H1 (cell line): ENCODE measurements around the gene SIGLEC14. TPM values are rescaled to one million over a fixed set of nuclear protein-coding genes. Genes with fewer than 3 reads are reported as not detected.

Experiments
- CTCF ChIA-PET: fragments of 300-600 bp; sonication (Branson Sonifier 250); formaldehyde crosslinking; loops from one replicate; lab custom pipeline; 2021; ENCODE audit not compliant: partially characterized antibody; lab: Charles Lee
- POLR2A ChIA-PET: fragments of 300-600 bp; sonication (Branson Sonifier 250); formaldehyde crosslinking; loops from one replicate; lab custom pipeline; 2021; ENCODE audit warnings: inconsistent platforms; ENCODE audit not compliant: partially characterized antibody; lab: Charles Lee
- DNase-seq, 2 experiments: peaks; one replicate each; pipeline versions ENCODE4 v3.0.0 to v3.0.0-alpha.2; 2010 to 2022; ENCODE audit warnings: low spot score in 2 of 2, low read depth in 1 of 2, mixed read lengths in 1 of 2
- FAIRE-seq: peaks from 2 replicates; lab custom pipeline; 2011; peaks lifted over from hg19 to GRCh38; lab: Jason Lieb, UNC
- H2AFZ ChIP-seq: 2 replicates; pipeline ENCODE4 v1.8.1; 2012; ENCODE audit warnings: low read length, inconsistent platforms
- H2AK5ac ChIP-seq: 2 replicates; pipeline ENCODE4 v1.6.1; 2013; ENCODE audit warnings: low read depth, low read length
- H2BK120ac ChIP-seq: replicated peaks from 2 replicates; pipeline ENCODE3; 2013; ENCODE audit warnings: low read depth, low read length, inconsistent platforms
- H2BK12ac ChIP-seq: 2 replicates; pipeline ENCODE4 v1.6.1; 2013; ENCODE audit warnings: low read depth, low read length
- H2BK15ac ChIP-seq: 2 replicates; pipeline ENCODE4 v1.6.1; 2013; ENCODE audit warnings: low read length
- H2BK20ac ChIP-seq: 2 replicates; pipeline ENCODE4 v1.6.1; 2013; ENCODE audit warnings: low read length
- H2BK5ac ChIP-seq: 2 replicates; pipeline ENCODE4 v1.6.1; 2013; ENCODE audit warnings: low read depth, low read length
- H3K14ac ChIP-seq: 2 replicates; pipeline ENCODE4 v1.6.1; 2013; ENCODE audit warnings: inconsistent platforms; ENCODE audit not compliant: insufficient read length
- H3K18ac ChIP-seq: 2 replicates; pipeline ENCODE4 v1.6.1; 2013; ENCODE audit warnings: low read length; ENCODE audit errors: extremely low read depth
- H3K23ac ChIP-seq: 2 replicates; pipeline ENCODE4 v1.6.1; 2013; ENCODE audit warnings: inconsistent platforms; ENCODE audit not compliant: insufficient read length
- H3K23me2 ChIP-seq: 2 replicates; pipeline ENCODE4 v1.6.1; 2013; ENCODE audit warnings: low read depth, low read length
- H3K27ac ChIP-seq: 2 replicates; pipeline ENCODE4 v1.6.1; 2011; ENCODE audit warnings: low read depth, low read length, inconsistent platforms
- H3K27me3 ChIP-seq, 4 experiments: replicated peaks in 1 of 4; 1 replicate in 1 of 4; 2 replicates in 3 of 4; pipeline versions ENCODE4 v1.6.1 to v1.8.1; 2011 to 2013; ENCODE audit warnings: low read length in 3 of 4, mild to moderate bottlenecking in 3 of 4, inconsistent platforms in 2 of 4, mixed read lengths in 2 of 4, moderate library complexity in 1 of 4; ENCODE audit not compliant: control insufficient read depth in 3 of 4, insufficient read depth in 3 of 4; ENCODE audit errors: extremely low read depth in 1 of 4
- H3K36me3 ChIP-seq, 4 experiments: 2 replicates each; pipeline versions ENCODE4 v1.6.1 to v1.8.1; 2011 to 2013; ENCODE audit warnings: mild to moderate bottlenecking in 4 of 4, low read length in 3 of 4, moderate library complexity in 2 of 4, control low read depth in 1 of 4, inconsistent platforms in 1 of 4; ENCODE audit not compliant: insufficient read depth in 4 of 4, control insufficient read depth in 2 of 4
- H3K4ac ChIP-seq: replicated peaks from 2 replicates; pipeline ENCODE3; 2013; ENCODE audit warnings: low read length, low read depth, mixed read lengths, inconsistent platforms; ENCODE audit not compliant: insufficient read length
- H3K4me1 ChIP-seq, 4 experiments: replicated peaks in 1 of 4; 1 replicate in 1 of 4; 2 replicates in 3 of 4; pipeline versions ENCODE4 v1.6.1 to v1.8.1; 2011 to 2013; ENCODE audit warnings: low read length in 3 of 4, inconsistent platforms in 2 of 4, mixed read lengths in 1 of 4; ENCODE audit not compliant: insufficient read depth in 4 of 4, control insufficient read depth in 3 of 4
- H3K4me2 ChIP-seq, 2 experiments: 2 replicates each; pipeline versions ENCODE4 v1.6.1 to v1.8.1; 2011 to 2013; ENCODE audit warnings: low read depth in 2 of 2, low read length in 2 of 2, control low read depth in 1 of 2, inconsistent platforms in 1 of 2, mild to moderate bottlenecking in 1 of 2; ENCODE audit not compliant: insufficient read depth in 1 of 2
- H3K4me3 ChIP-seq, 4 experiments: fragments of 200-600, 300-600 bp in 1 of 4; sonication (generic), shearing (Covaris generic), sonication (Bioruptor Twin) in 1 of 4; 2 replicates each; pipeline versions ENCODE4 v1.5.1 to v1.8.1; 2011 to 2016; ENCODE audit warnings: low read length in 4 of 4, low read depth in 3 of 4, control low read depth in 2 of 4, inconsistent platforms in 2 of 4, mild to moderate bottlenecking in 2 of 4, mixed read lengths in 1 of 4, moderate library complexity in 1 of 4; ENCODE audit not compliant: insufficient read depth in 2 of 4; ENCODE audit errors: extremely low read depth in 1 of 4
- H3K56ac ChIP-seq: replicated peaks from 2 replicates; pipeline ENCODE3; 2013; ENCODE audit warnings: low read depth, mild to moderate bottlenecking, mixed read lengths, low read length, inconsistent platforms; ENCODE audit not compliant: insufficient read length
- H3K79me1 ChIP-seq: 2 replicates; pipeline ENCODE4 v1.6.1; 2013; ENCODE audit warnings: low read depth, low read length, control low read depth
- H3K79me2 ChIP-seq, 2 experiments: 2 replicates each; pipeline versions ENCODE4 v1.6.1 to v1.8.1; 2012 to 2013; ENCODE audit warnings: low read length in 2 of 2, mild to moderate bottlenecking in 2 of 2, inconsistent platforms in 1 of 2; ENCODE audit not compliant: insufficient read depth in 2 of 2, control insufficient read depth in 1 of 2
- H3K9ac ChIP-seq, 4 experiments: replicated peaks in 1 of 4; 1 replicate in 1 of 4; 2 replicates in 3 of 4; pipeline versions ENCODE4 v1.6.1 to v1.8.1; 2011 to 2013; ENCODE audit warnings: low read depth in 3 of 4, low read length in 3 of 4, control low read depth in 2 of 4, mild to moderate bottlenecking in 2 of 4, moderate library complexity in 2 of 4, inconsistent platforms in 1 of 4; ENCODE audit errors: extremely low read depth in 1 of 4
- H3K9me3 ChIP-seq, 2 experiments: 2 replicates each; pipeline versions ENCODE4 v1.6.1 to v1.8.1; 2012 to 2013; ENCODE audit warnings: mild to moderate bottlenecking in 2 of 2, moderate library complexity in 2 of 2, control low read depth in 1 of 2, inconsistent platforms in 1 of 2, low read depth in 1 of 2, low read length in 1 of 2, mixed read lengths in 1 of 2; ENCODE audit not compliant: insufficient read depth in 2 of 2
- H4K20me1 ChIP-seq, 2 experiments: replicated peaks in 1 of 2; 2 replicates each; pipeline versions ENCODE3 to v1.8.1; 2011 to 2013; ENCODE audit warnings: inconsistent platforms in 2 of 2, low read length in 2 of 2, mild to moderate bottlenecking in 1 of 2; ENCODE audit not compliant: insufficient read depth in 2 of 2, control insufficient read depth in 1 of 2
- H4K5ac ChIP-seq: 2 replicates; pipeline ENCODE4 v1.6.1; 2013; ENCODE audit warnings: low read length, low read depth, mixed read lengths, inconsistent platforms; ENCODE audit not compliant: insufficient read length
- H4K8ac ChIP-seq: 2 replicates; pipeline ENCODE4 v1.8.0; 2013; ENCODE audit warnings: mild to moderate bottlenecking, moderate library complexity, low read length, inconsistent platforms; ENCODE audit not compliant: insufficient read depth; ENCODE audit errors: extremely low read depth
- H4K91ac ChIP-seq: replicated peaks from 2 replicates; pipeline ENCODE3; 2013; ENCODE audit warnings: low read length, mixed read lengths, inconsistent platforms; ENCODE audit not compliant: insufficient read length
- BRCA1 ChIP-seq: IDR thresholded peaks from 2 replicates; pipeline ENCODE4 v1.6.1; 2012; ENCODE audit warnings: low read depth, low read length, improper control_type of control experiment
- CHD1 ChIP-seq: IDR thresholded peaks from 2 replicates; pipeline ENCODE4 v1.6.1; 2012; ENCODE audit warnings: low read depth, low read length, improper control_type of control experiment
- EGR1 ChIP-seq: IDR thresholded peaks from 2 replicates; pipeline ENCODE4 v1.6.1; 2011; ENCODE audit warnings: low read depth, low read length, borderline replicate concordance
- GTF2F1 ChIP-seq: IDR thresholded peaks from 2 replicates; pipeline ENCODE4 v1.6.1; 2012; ENCODE audit warnings: low read depth, low read length, improper control_type of control experiment, borderline replicate concordance
- POU5F1 ChIP-seq: IDR thresholded peaks from 2 replicates; pipeline ENCODE4 v1.6.1; 2011; ENCODE audit warnings: low read depth, mild to moderate bottlenecking, low read length, moderate library complexity
- SIN3A ChIP-seq, 2 experiments: IDR thresholded peaks in 1 of 2; conservative IDR thresholded peaks in 1 of 2; 2 replicates each; pipeline ENCODE4 v1.6.1; 2011 to 2012; ENCODE audit warnings: low read length in 2 of 2, improper control_type of control experiment in 1 of 2, low read depth in 1 of 2, mild to moderate bottlenecking in 1 of 2
- WGBS, 2 experiments: shearing (Covaris generic) in 1 of 2; methylation state at CpG; one replicate each; pipeline versions ENCODE4 v1.1.6 to v1.1.7; 2013 to 2015; ENCODE audit warnings: low lambda C conversion rate in 2 of 2, mixed read lengths in 2 of 2, inconsistent platforms in 1 of 2, low coverage in 1 of 2, missing lambda C conversion rate in 1 of 2; ENCODE audit not compliant: insufficient replicate concordance in 2 of 2, insufficient coverage in 1 of 2, insufficient read length in 1 of 2; ENCODE audit errors: extremely low coverage in 1 of 2, missing lambda C conversion rate in 1 of 2; 5-methylcytosine and 5-hydroxymethylcytosine counted together
- polyA plus RNA-seq, 7 experiments: library from polyadenylated mRNA; depleted of rRNA in 3 of 7; stranded (reverse) in 5 of 7; unstranded in 2 of 7; fragments of >200 nt in 5 of 7; fragments of 200-250 nt in 2 of 7; gene quantifications; 1 replicate in 5 of 7; 2 replicates in 1 of 7; 4 replicates in 1 of 7; pipeline versions ENCODE4 v1.2.1 to v1.2.3, GENCODE V29; 2011 to 2013; ENCODE audit warnings: missing spikeins in 2 of 7, mixed read lengths in 2 of 7
- total RNA-seq: library from RNA; stranded (reverse); fragmentation: NEBNext Ultra II Directional; extraction: Animal tissue kit (Norgen Biotek cat#: 25700); gene quantifications from 2 replicates; pipeline ENCODE4 v1.2.1, GENCODE V29; 2021

Gene SIGLEC14
- total and polyA plus RNA-seq, 2 of the 8 experiments (the other 6 are each of a cell fraction or from before 2014, with no cell fraction given) = not detected

DNA sequence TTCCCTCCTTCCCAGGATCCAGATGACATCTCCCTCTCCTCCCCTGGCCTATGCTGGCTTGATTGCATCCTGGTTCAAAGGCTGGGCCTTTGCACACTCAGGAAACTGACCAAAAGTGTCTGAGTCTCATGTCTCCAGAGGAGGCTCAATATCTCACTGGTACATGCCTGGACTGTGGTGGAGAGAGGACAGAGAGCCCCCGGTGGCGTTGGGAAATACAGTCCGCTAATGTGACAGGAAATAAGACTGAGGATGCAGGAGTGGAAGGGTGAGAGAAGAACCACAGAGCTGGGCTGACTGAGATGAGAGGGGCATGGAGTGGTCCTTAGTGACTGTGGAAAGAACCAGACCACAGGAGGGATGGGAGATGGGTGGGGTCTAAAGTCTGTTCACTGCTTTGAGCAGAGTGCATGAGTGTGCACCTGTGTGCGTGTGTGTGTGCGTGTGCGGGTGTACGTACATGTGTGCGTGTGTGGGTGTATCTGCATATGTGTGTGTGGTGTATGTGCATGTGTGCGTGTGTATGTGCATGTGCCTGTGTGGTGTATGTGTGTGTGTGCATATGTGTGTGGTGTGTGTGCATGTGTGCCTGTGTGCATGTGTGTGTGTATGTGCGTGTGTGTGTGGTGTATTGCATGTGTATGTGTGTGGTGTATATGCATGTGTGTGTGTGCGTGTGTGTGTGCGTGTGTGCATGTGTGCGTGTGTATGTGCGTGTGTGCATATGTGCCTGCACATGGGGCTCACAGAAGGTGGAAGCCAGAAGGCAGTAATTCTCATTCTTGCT lies 18.3 kb downstream of the SIGLEC14 start:
- CTCF ChIA-PET = interaction anchor here (0.7 to 1.6 kb wide), 2 partner anchors 155 kb away, joined by 3 to 4 read pairs; no protein-coding TSS in a partner anchor
- Histone ChIP-seq H3K18ac (no peak overlapping the region), H4K20me1 (peaks cover 0 to 3% of the 10 kb centered on the region in 2 experiments), H3K79me1 (no peaks in the 10 kb centered on the region), H3K79me2 (no peaks in the 10 kb centered on the region), H2BK20ac (0 out of 2 replicates have a peak overlapping the region, but pooled peaks have one; percentile 10), H4K8ac (no peak overlapping the region), H3K9me3 (peaks cover 53 to 71% of the 10 kb centered on the region in 2 experiments), H2BK5ac (no peak overlapping the region; the same call in 1 of the 2 replicates), H3K27me3 (no peaks in the 10 kb centered on the region), H2BK15ac (no peak overlapping the region), H3K4ac (no peak overlapping the region), H3K9ac (no peak overlapping the region), H3K56ac (no peak overlapping the region), H3K4me1 (no peaks in the 10 kb centered on the region), H3K27ac (no peak overlapping the region), H4K5ac (no peak overlapping the region), H3K4me3 (peak overlapping the region in 1 of 4 experiments; percentile 3; a peak in 1 of 8 replicates), H3K14ac (no peak overlapping the region), H2BK12ac (no peak overlapping the region), H2AK5ac (no peak overlapping the region), H3K36me3 (peaks cover 0 to 4% (median 0%) of the 10 kb centered on the region in 4 experiments; a peak in 2 of 8 replicates), H3K23ac (no peak overlapping the region), H2AFZ (no peak overlapping the region), H4K91ac (no peak overlapping the region), H3K4me2 (no peak overlapping the region), H3K23me2 (no peaks in the 10 kb centered on the region; the same call in 1 of the 2 replicates), H2BK120ac (no peak overlapping the region)
- DNase-seq (no peak), FAIRE-seq (no peak)
- WGBS, 2 experiments = 88% methylated on average over 14 of the region's 14 CpGs; no CpG with 5 or more reads in 1 of the 2 experiments
- TF ChIP-seq POU5F1 = no peak
- TF ChIP-seq BRCA1 = no peak
- TF ChIP-seq GTF2F1 = no peak
- TF ChIP-seq CHD1 = no peak
- no peak for TF ChIP-seq SIN3A (conservative IDR thresholded peaks at IDR 0.05 in 1 of 2, IDR thresholded peaks at IDR 0.05 in 1 of 2; ENCODE audit: low read depth in 1 of 2, low read length in 2 of 2)
- no peak for TF ChIP-seq EGR1
- POLR2A ChIA-PET = no interaction called here
